Spinal cord (tissue), 10 donors: ENCODE measurements around the gene ADPRHL1. TPM values are rescaled to one million over a fixed set of nuclear protein-coding genes. Genes with fewer than 3 reads are reported as not detected.

Experiments
- DNase-seq, 6 donors: peaks; one replicate each; pipeline versions ENCODE4 v3.0.0 to v3.0.0-alpha.2; 2013 to 2015; ENCODE audit warnings: low spot score in 6 of 6, low read depth in 4 of 6
- H3K27ac ChIP-seq: one replicate; pipeline ENCODE4 v1.5.1; 2013; ENCODE audit warnings: low read depth, low read length, control low read depth
- H3K27me3 ChIP-seq: one replicate; pipeline ENCODE4 v1.6.1; 2013; ENCODE audit warnings: low read length; ENCODE audit not compliant: control insufficient read depth, insufficient read depth
- H3K36me3 ChIP-seq: one replicate; pipeline ENCODE4 v1.6.1; 2013; ENCODE audit warnings: low read length; ENCODE audit not compliant: control insufficient read depth, insufficient read depth
- H3K4me1 ChIP-seq: one replicate; pipeline ENCODE4 v1.6.1; 2013; ENCODE audit warnings: low read length; ENCODE audit not compliant: control insufficient read depth, insufficient read depth
- H3K4me3 ChIP-seq: one replicate; pipeline ENCODE4 v1.5.1; 2013; ENCODE audit warnings: low read depth, low read length, control low read depth
- H3K9me3 ChIP-seq: one replicate; pipeline ENCODE4 v1.6.1; 2013; ENCODE audit warnings: low read length; ENCODE audit not compliant: control insufficient read depth, insufficient read depth
- WGBS: methylation state at CpG from one replicate; pipeline ENCODE4 v1.1.5; 2013; ENCODE audit warnings: missing lambda C conversion rate; ENCODE audit not compliant: insufficient coverage; 5-methylcytosine and 5-hydroxymethylcytosine counted together
- polyA plus RNA-seq, 2 donors: library from polyadenylated mRNA; unstranded; fragments of 120-200 nt; gene quantifications; one replicate each; pipeline ENCODE4 v1.2.1, GENCODE V29; 2013; ENCODE audit not compliant: insufficient read length in 2 of 2
- total RNA-seq, 2 donors: library from RNA; depleted of rRNA in 1 of 2; stranded (reverse); fragments of 120-200 nt in 1 of 2; fragments of >200 nt in 1 of 2; gene quantifications; one replicate each; pipeline versions ENCODE4 v1.2.3 to v1.2.4, GENCODE V29; 2013 to 2014
- donor health status: healthy.

The ADPRHL1 gene
- total and polyA plus RNA-seq, 4 donors, result 3.1 to 7.2 (median 4.4) TPM

GRCh38 chr13:113422807-113423519, 30.3 kb downstream of the ADPRHL1 start:
- 85% methylated on average over 20 of the region's 26 CpGs for WGBS
- peaks cover 28% of the 10 kb centered on the region for H3K4me1 ChIP-seq
- H3K27me3 ChIP-seq, result no peaks in the 10 kb centered on the region
- DNase-seq, result no peak
- no peaks in the 10 kb centered on the region for H3K9me3 ChIP-seq
- H3K36me3 ChIP-seq, result peaks cover 35% of the 10 kb centered on the region
- H3K4me3 ChIP-seq, result no peak overlapping the region
- H3K27ac ChIP-seq, result peak overlapping the region; percentile 78

- H3K4me3 ChIP-seq, result no peak overlapping the region
- no peaks in the 10 kb centered on the region for H3K27me3 ChIP-seq
- 32% methylated on average over 13 of the region's 15 CpGs for WGBS
- H3K9me3 ChIP-seq, result no peaks in the 10 kb centered on the region
- H3K36me3 ChIP-seq, result peaks cover 30% of the 10 kb centered on the region
- peaks cover 35% of the 10 kb centered on the region for H3K4me1 ChIP-seq
- peak overlapping the region; percentile 78 for H3K27ac ChIP-seq
- DNase-seq, result peak in 4 of 6 donors; percentile 15 to 73 (median 48)
These were observed 31.5 kb downstream of the ADPRHL1 start for GRCh38 chr13:113421673-113422270.

GRCh38 chr13:113420833-113421600, 32.3 kb downstream of the ADPRHL1 start:
- 83% methylated on average over 6 of the region's 38 CpGs for WGBS
- DNase-seq, result no peak
- Histone ChIP-seq H3K27me3 (no peaks in the 10 kb centered on the region), H3K27ac (peak overlapping the region; percentile 78), H3K4me1 (peaks cover 35% of the 10 kb centered on the region), H3K9me3 (no peaks in the 10 kb centered on the region), H3K36me3 (peaks cover 23% of the 10 kb centered on the region), H3K4me3 (no peak overlapping the region)

- Histone ChIP-seq H3K4me1 (peaks cover 35% of the 10 kb centered on the region), H3K36me3 (peaks cover 23% of the 10 kb centered on the region), H3K27me3 (no peaks in the 10 kb centered on the region), H3K27ac (no peak overlapping the region), H3K9me3 (no peaks in the 10 kb centered on the region), H3K4me3 (no peak overlapping the region)
- DNase-seq, result no peak
- WGBS, result 98% methylated on average over 8 of the region's 15 CpGs
These were observed 33.1 kb downstream of the ADPRHL1 start for GRCh38 chr13:113420232-113420631.

GRCh38 chr13:113419531-113420193, 33.6 kb downstream of the ADPRHL1 start:
- 94% methylated on average over 17 of the region's 18 CpGs for WGBS
- H3K36me3 ChIP-seq, result peaks cover 23% of the 10 kb centered on the region
- H3K4me3 ChIP-seq, result no peak overlapping the region
- no peaks in the 10 kb centered on the region for H3K9me3 ChIP-seq
- DNase-seq, result no peak
- H3K27me3 ChIP-seq, result no peaks in the 10 kb centered on the region
- H3K27ac ChIP-seq, result no peak overlapping the region
- peaks cover 35% of the 10 kb centered on the region for H3K4me1 ChIP-seq

- no peak overlapping the region for H3K4me3 ChIP-seq
- WGBS, result 100% methylated on average over 1 of the region's 1 CpG
- H3K27ac ChIP-seq, result no peak overlapping the region
These were observed 34.6 kb downstream of the ADPRHL1 start for GRCh38 chr13:113418722-113419049.

GRCh38 chr13:113417836-113418721, 35.2 kb downstream of the ADPRHL1 start:
- WGBS, result 52% methylated on average over 8 of the region's 16 CpGs
- no peak overlapping the region for H3K27ac ChIP-seq
- H3K4me3 ChIP-seq, result no peak overlapping the region
- H3K27me3 ChIP-seq, result no peaks in the 10 kb centered on the region
- DNase-seq, result no peak
- peaks cover 35% of the 10 kb centered on the region for H3K4me1 ChIP-seq
- H3K36me3 ChIP-seq, result peaks cover 9% of the 10 kb centered on the region
- no peaks in the 10 kb centered on the region for H3K9me3 ChIP-seq

More at GRCh38 chr13:113418722-113419049, 34.6 kb downstream of the ADPRHL1 start:
- H3K4me1 ChIP-seq, result peaks cover 37% of the 10 kb centered on the region
- no peaks in the 10 kb centered on the region for H3K27me3 ChIP-seq
- H3K36me3 ChIP-seq, result peaks cover 16% of the 10 kb centered on the region
- DNase-seq, result no peak
- no peaks in the 10 kb centered on the region for H3K9me3 ChIP-seq

GRCh38 chr13:113417008-113417751, 36.1 kb downstream of the ADPRHL1 start:
- Histone ChIP-seq H3K36me3 (peaks cover 3% of the 10 kb centered on the region), H3K27ac (no peak overlapping the region), H3K27me3 (no peaks in the 10 kb centered on the region), H3K9me3 (no peaks in the 10 kb centered on the region), H3K4me1 (peaks cover 26% of the 10 kb centered on the region), H3K4me3 (no peak overlapping the region)
- no peak for DNase-seq
- 61% methylated on average over 27 of the region's 28 CpGs for WGBS
